GM08714 (cell line): ENCODE results near the gene CORIN.

ENCODE experiments used
- H3K4me3 ChIP-seq: fragments of 200-500 bp; sonication (Bioruptor generic); 2 replicates; pipeline ENCODE4 v1.5.1; 2014; ENCODE audit warnings: mild to moderate bottlenecking, low read length, inconsistent platforms
- ZNF274 ChIP-seq: IDR thresholded peaks from 2 replicates; pipeline ENCODE4 v1.6.1; 2012; ENCODE audit warnings: mild to moderate bottlenecking, low read depth, low read length

Gene CORIN

DNA sequence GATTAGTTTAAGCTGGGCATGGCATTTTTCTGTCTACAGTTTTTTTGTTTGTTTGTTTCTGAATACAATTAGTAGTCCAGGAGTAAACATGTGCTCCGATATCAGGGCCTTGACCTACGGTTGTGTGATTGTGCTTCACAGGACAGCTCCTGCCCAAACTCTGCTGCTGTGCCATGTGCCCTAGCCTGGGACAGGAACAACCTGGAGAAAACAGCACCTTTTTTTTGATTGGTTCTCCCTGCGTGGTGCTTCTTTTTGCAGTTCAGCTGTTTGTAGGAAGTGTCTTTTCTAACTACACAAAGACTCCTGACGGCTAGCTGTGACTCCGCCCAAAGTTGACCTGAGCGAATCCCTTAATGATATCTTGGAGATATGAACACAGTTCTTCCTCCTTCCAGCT is 194.0 kb downstream of the CORIN start:
- TF ChIP-seq ZNF274: no peak
- no peak overlapping the region for H3K4me3 ChIP-seq

DNA sequence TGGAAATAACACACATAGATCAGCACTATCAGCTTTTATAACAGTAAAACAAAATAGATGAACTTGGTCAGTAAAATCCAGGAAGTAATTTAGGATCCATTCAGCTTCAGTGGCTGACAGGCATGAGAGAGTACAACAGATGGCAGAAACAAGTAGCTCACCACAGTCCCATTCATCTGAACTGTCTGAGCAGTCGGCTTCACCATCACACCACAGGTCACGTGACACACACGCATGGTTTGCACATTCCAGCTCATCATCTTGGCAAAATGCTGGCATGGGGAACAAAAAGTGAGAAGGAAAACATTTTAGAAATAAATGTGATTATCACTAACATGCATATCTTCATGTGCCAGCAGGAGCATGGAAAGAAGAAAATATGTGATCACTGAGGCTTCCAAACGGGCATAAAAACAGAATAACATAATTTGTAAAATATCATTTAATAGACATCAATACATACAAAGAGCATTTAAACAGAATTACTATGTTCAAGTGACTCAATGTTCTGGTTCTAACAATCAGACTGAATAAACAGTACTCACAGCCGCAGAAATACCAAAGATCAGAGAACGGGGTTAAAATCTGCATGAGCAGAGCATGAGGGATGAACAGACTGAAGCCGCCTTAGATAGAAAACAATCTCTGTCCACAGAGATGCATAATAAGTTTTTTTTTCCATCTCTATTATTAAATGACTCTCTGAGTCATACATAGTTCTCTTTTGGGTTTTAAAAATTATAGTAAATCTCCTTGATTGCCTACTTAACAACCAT is 194.7 kb downstream of the CORIN start:
- H3K4me3 ChIP-seq: no peak overlapping the region

DNA sequence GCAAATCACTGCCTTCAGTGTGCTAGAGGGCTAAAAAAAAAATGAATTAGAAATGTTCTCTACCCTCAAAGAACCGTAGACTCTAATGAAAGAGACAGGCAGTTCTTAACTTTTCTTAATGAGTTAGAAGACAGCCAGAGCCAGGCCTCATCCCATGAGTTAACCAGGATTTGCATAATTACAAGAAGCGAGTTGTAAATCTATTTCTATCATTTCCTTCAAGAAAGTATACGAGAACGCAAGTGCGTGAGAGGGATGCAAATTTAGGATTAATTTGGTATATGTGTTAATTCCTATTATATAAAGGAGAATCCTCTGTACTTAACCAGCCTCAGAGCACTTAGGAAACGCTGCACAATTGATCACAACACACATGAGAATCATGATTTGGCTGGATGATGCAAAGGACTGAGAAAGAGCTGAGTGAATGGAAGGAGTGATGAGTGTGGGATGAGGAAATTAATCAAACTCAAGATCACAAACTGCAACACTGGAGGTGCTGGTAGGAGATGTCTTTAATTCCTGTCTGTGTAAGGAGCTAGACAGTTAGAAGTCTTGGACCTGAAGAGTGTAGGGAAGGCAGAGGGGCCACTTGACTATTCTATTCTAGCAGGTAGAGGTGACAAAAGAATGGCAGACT is 195.6 kb downstream of the CORIN start:
- no peak for TF ChIP-seq ZNF274

More for the DNA sequence above, 194.7 kb downstream of the CORIN start:
- TF ChIP-seq ZNF274: no peak

GRCh38 chr4:47641755-47642154 is 196.1 kb downstream of the CORIN start:
- H3K4me3 ChIP-seq: no peak overlapping the region
- TF ChIP-seq ZNF274: no peak

More for the DNA sequence above, 195.6 kb downstream of the CORIN start:
- H3K4me3 ChIP-seq: no peak overlapping the region

GRCh38 chr4:47640911-47641310 is 197.0 kb downstream of the CORIN start:
- TF ChIP-seq ZNF274: no peak
- H3K4me3 ChIP-seq: no peak overlapping the region

DNA sequence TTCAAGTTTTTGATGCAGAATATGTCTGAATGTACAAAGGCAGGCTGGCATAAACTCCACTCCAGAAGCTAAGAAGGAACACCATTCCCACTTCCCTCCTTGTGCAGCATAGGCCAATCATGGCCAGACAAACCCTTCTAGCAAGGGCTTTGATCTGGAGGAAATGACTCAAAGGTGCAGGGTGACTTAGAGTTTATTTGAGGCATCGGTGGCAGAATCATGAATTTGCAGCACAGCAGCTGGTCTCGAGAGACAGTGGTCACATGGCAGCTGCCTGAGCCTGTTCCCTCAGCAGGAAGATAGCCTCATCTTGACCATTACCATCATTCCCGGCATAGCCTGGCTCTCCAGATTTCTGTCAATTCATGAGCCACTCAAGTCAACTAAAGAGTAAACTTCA is 198.3 kb downstream of the CORIN start:
- TF ChIP-seq ZNF274: no peak
- no peak overlapping the region for H3K4me3 ChIP-seq

DNA sequence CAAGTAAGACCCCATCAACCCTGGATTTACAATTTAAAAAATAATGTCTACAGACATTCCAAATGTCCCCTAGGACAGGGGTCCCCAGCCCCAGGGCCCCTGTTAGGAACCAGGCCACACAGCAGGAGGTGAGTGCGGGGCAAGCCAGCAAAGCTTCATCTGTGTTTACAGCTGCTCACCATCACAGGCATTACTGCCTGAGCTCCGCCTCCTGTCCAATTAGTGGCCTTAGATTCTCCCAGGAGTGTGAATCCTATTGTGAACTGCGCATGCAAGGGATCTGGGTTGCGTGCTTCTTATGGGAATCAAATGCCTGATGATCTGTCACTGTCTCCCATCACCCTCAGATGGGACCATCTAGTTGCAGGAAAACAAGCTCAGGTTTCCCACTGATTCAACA is 206.7 kb downstream of the CORIN start:
- TF ChIP-seq ZNF274: no peak
- no peak overlapping the region for H3K4me3 ChIP-seq

GRCh38 chr4:47624031-47624441 is 213.8 kb downstream of the CORIN start:
- no peak for TF ChIP-seq ZNF274
- H3K4me3 ChIP-seq: no peak overlapping the region

DNA sequence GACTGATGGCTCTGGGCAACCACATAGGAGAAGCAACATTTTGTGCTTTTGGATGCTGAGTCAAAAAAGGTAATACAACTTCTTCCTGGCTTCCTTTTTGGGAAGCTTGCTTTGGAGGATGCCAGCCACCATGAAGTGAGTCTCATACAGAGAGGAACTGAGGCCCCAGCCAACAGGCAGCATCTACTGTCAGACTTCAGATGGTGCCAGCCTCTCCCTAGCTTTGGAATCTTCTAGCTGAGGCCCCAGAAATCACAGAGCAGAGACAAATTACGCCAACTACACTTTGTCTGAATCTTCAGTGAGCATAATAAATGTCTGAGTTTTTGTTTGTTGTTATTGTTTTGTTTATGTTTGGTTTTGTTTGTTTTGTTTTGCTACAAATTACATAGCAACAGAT is 216.7 kb downstream of the CORIN start:
- no peak for TF ChIP-seq ZNF274
- H3K4me3 ChIP-seq: no peak overlapping the region

DNA sequence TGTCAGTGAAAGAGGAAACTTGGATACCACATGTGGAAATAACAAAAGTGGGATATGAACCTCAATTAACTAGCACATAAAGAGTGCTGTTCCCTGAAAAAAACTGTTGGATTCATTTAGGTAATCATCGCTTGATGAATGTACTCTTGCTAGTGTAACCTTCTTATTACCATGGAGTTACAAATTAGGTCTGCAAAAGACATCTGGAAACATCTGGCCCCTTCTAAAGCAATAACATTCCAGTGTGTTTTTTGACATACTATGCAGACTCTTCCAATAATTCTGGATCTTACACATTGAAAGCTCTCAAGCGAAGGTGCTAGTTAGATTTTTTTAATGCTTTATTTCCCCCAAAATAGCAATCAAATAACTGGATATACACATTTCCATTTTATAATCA is 218.2 kb downstream of the CORIN start:
- TF ChIP-seq ZNF274: no peak
- no peak overlapping the region for H3K4me3 ChIP-seq

DNA sequence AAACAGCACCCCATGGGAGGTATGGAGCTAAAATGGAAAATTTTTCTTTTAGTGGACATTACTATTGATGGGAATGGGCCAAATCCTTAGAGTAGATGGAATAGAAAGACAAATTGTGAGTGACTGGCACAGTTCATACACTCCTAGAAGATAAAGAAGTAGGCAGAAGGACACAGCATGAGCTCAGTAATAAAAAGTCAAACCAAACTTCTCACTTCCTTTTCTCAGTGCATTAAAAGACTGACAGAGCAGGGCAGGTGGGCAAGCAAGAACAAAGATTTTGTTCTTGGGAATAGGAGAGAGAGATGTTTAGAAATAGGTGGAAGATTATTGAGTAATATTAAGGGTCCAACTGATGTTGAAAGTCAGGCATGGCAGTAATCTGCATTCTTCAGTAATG is 220.3 kb downstream of the CORIN start:
- no peak for TF ChIP-seq ZNF274
- no peak overlapping the region for H3K4me3 ChIP-seq

DNA sequence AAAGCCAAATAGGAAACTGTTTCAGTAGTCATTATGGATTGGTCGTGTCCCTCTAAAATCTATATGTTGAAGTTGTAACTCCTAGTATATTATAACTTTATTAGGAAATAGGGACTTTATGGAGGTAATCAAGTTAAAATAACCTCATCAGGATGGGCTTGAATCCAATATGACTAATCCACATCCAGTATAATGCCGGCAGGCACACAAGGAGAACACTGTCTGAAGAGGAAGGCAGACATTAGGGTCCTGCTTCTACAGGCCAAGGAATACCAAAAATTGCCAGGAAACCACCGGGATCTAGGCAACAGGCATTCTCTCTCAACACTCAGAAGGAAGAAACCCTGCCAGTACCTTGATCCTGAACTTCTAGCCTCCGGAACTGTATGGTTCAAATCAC is 222.5 kb downstream of the CORIN start:
- TF ChIP-seq ZNF274: no peak
- no peak overlapping the region for H3K4me3 ChIP-seq

GRCh38 chr4:47612116-47613023 is 225.5 kb downstream of the CORIN start:
- H3K4me3 ChIP-seq: no peak overlapping the region
- TF ChIP-seq ZNF274: no peak

GRCh38 chr4:47606482-47606881 is 231.4 kb downstream of the CORIN start:
- TF ChIP-seq ZNF274: no peak
- H3K4me3 ChIP-seq: no peak overlapping the region
